B cell (primary cell): ENCODE results near the gene EBPL. TPM values are rescaled to one million over a fixed set of nuclear protein-coding genes. Genes with fewer than 3 reads are reported as not detected.

Source experiments
- ATAC-seq: fragments of 200-7000 bp; cut with Tn5 transposase; one replicate; pipeline ENCODE4 v1.10.0; 2021; ENCODE audit warnings: low read depth, mild to moderate bottlenecking, moderate number of reproducible peaks, moderate library complexity
- CTCF ChIA-PET: fragments of 350-600 bp; sonication (Branson Sonifier 250); formaldehyde crosslinking; loops from one replicate; lab custom pipeline; 2021; ENCODE audit warnings: antibody characterized with exemption, inconsistent platforms; lab: Charles Lee
- POLR2A ChIA-PET: fragments of 350-600 bp; sonication (Branson Sonifier 250); formaldehyde crosslinking; loops from one replicate; lab custom pipeline; 2021; ENCODE audit warnings: antibody characterized with exemption; lab: Charles Lee
- DNase-seq: peaks from one replicate; pipeline ENCODE4 v3.0.0; 2013
- H2AFZ ChIP-seq: 2 replicates; pipeline ENCODE4 v1.6.1; 2012; ENCODE audit warnings: mild to moderate bottlenecking, low read depth, low read length; ENCODE audit not compliant: insufficient read depth, poor library complexity, severe bottlenecking
- H3K27ac ChIP-seq, 2 donors: 1 replicate in 1 of 2; 2 replicates in 1 of 2; pipeline ENCODE4 v1.5.1; 2012 to 2013; ENCODE audit warnings: low read length in 2 of 2, mild to moderate bottlenecking in 2 of 2, moderate library complexity in 1 of 2
- H3K27me3 ChIP-seq, 4 experiments: fragments of 200-600 bp in 1 of 4; sonication (generic) in 1 of 4; replicated peaks in 1 of 4; 1 replicate in 2 of 4; 2 replicates in 2 of 4; pipeline versions ENCODE4 v1.6.1 to v1.7.0; 2013 to 2016; ENCODE audit warnings: low read length in 3 of 4, mild to moderate bottlenecking in 2 of 4, mixed read lengths in 1 of 4, moderate library complexity in 1 of 4; ENCODE audit not compliant: insufficient read depth in 4 of 4, control insufficient read depth in 3 of 4; ENCODE audit errors: control extremely low read depth in 1 of 4
- H3K36me3 ChIP-seq, 2 experiments: replicated peaks in 1 of 2; 1 replicate in 1 of 2; 2 replicates in 1 of 2; pipeline versions ENCODE4 v1.6.1 to v1.7.1; 2013; ENCODE audit warnings: low read length in 1 of 2; ENCODE audit not compliant: insufficient read depth in 2 of 2, control insufficient read depth in 1 of 2; ENCODE audit errors: control extremely low read depth in 1 of 2, extremely low read depth in 1 of 2
- H3K4me1 ChIP-seq, 2 donors: fragments of 200-600 bp in 1 of 2; sonication (generic) in 1 of 2; 1 replicate in 1 of 2; 2 replicates in 1 of 2; pipeline versions ENCODE4 v1.5.1 to v1.6.1; 2013 to 2017; ENCODE audit warnings: low read length in 2 of 2; ENCODE audit not compliant: control insufficient read depth in 2 of 2, insufficient read depth in 2 of 2
- H3K4me2 ChIP-seq: replicated peaks from 2 replicates; pipeline ENCODE3; 2012; ENCODE audit warnings: mild to moderate bottlenecking, low read depth, low read length; ENCODE audit not compliant: poor library complexity, severe bottlenecking
- H3K4me3 ChIP-seq, 5 experiments: fragments of 200-600 bp in 1 of 5; sonication (generic) in 1 of 5; 1 replicate in 3 of 5; 2 replicates in 2 of 5; pipeline versions ENCODE4 v1.5.1 to v1.7.0; 2011 to 2016; ENCODE audit warnings: low read length in 4 of 5, mild to moderate bottlenecking in 4 of 5, low read depth in 2 of 5, control low read depth in 1 of 5, moderate library complexity in 1 of 5; ENCODE audit not compliant: insufficient read depth in 1 of 5; ENCODE audit errors: control extremely low read depth in 1 of 5, extremely low read depth in 1 of 5
- H3K79me2 ChIP-seq: fragments of 200-600 bp; sonication (generic); one replicate; pipeline ENCODE4 v1.6.0; 2016; ENCODE audit warnings: low read length; ENCODE audit not compliant: control insufficient read depth, insufficient read depth
- H3K9ac ChIP-seq: fragments of 200-600 bp; sonication (generic); 2 replicates; pipeline ENCODE4 v1.6.1; 2017; ENCODE audit warnings: mild to moderate bottlenecking, low read length, moderate library complexity
- H3K9me3 ChIP-seq, 3 donors: one replicate each; pipeline versions ENCODE4 v1.6.1 to v1.7.1; 2013; ENCODE audit warnings: low read length in 2 of 3; ENCODE audit not compliant: control insufficient read depth in 2 of 3, insufficient read depth in 1 of 3; ENCODE audit errors: control extremely low read depth in 1 of 3
- H4K20me1 ChIP-seq: 2 replicates; pipeline ENCODE4 v1.6.0; 2012; ENCODE audit warnings: mild to moderate bottlenecking, low read length; ENCODE audit not compliant: insufficient read depth, control insufficient read depth, poor library complexity, severe bottlenecking
- H3K27ac Mint-ChIP-seq: one replicate; pipeline ENCODE4 v1.8.0; 2021; ENCODE audit warnings: mixed read lengths
- H3K27me3 Mint-ChIP-seq: one replicate; pipeline ENCODE4 v1.8.0; 2021; ENCODE audit warnings: mixed read lengths
- H3K4me1 Mint-ChIP-seq: one replicate; pipeline ENCODE4 v1.8.0; 2021; ENCODE audit warnings: mixed read lengths
- H3K4me3 Mint-ChIP-seq: one replicate; pipeline ENCODE4 v1.8.0; 2021; ENCODE audit warnings: mixed read lengths
- H3K9me3 Mint-ChIP-seq: one replicate; pipeline ENCODE4 v1.8.0; 2022; ENCODE audit warnings: mixed read lengths; ENCODE audit not compliant: insufficient read depth
- EZH2 ChIP-seq: IDR thresholded peaks from 2 replicates; pipeline ENCODE4 v1.6.1; 2012; ENCODE audit warnings: borderline replicate concordance, low read depth, mild to moderate bottlenecking, moderate library complexity, low read length; ENCODE audit not compliant: insufficient read depth, poor library complexity, severe bottlenecking
- WGBS: methylation state at CpG from one replicate; pipeline ENCODE4 v1.1.5; 2013; ENCODE audit warnings: missing lambda C conversion rate; ENCODE audit not compliant: insufficient coverage; 5-methylcytosine and 5-hydroxymethylcytosine counted together
- intact Hi-C: fragments of 100-400 bp; cut with micrococcal nuclease; formaldehyde crosslinking; loops from one replicate; pipeline ENCODE4 v1.10.0; 2022
- polyA plus RNA-seq: library from polyadenylated mRNA; depleted of rRNA; stranded (reverse); fragments of >200 nt; gene quantifications from 2 replicates; pipeline ENCODE4 v1.2.3, GENCODE V29; 2012
- total RNA-seq, 2 donors: library from RNA; stranded (reverse); fragments of 120-200 nt in 1 of 2; gene quantifications; 1 replicate in 1 of 2; 2 replicates in 1 of 2; pipeline versions ENCODE4 v1.2.3 to v1.2.4, GENCODE V29; 2013 to 2022
- TF ChIP-seq, protein P1 (sequence below): fragments of 200-600 bp; IDR thresholded peaks from one replicate; pipeline ENCODE4 v1.8.0; 2022; ENCODE audit warnings: antibody characterized with exemption, mild to moderate bottlenecking

The EBPL gene
- total and polyA plus RNA-seq, 2 donors (not counting 1 experiment from before 2014, with no cell fraction given): 16.0 to 20.1 TPM

DNA sequence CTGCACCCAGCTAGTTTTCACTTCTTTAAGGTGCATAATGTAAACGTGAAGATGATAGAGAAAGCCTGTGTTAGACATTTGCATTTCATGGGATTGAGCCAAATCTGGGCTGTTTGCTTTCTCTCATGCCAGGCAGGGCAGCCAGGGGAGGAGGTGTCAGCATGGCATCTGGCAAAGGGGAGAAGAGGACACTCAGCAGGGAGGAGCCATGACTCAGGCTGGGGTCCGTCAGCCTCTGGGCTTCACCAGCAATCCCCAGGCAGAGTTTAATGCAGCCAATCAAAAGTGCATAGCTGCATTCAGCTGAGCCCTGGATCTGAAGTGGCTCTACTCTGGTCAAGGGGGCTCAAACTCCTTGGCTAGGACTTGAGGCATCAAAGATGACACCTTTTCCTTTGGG is 23.5 kb downstream of the EBPL start:
- ChIA-PET POLR2A (no interaction called here), CTCF (no interaction called here)
- H3K9me3 ChIP-seq: no peaks in the 10 kb centered on the region
- peaks cover 6% of the 10 kb centered on the region in 2 experiments for H3K36me3 ChIP-seq
- H2AFZ ChIP-seq: no peak overlapping the region
- no peak overlapping the region for H3K27ac ChIP-seq
- H3K4me2 ChIP-seq: no peak overlapping the region
- no peak for DNase-seq
- H3K27me3 ChIP-seq: no peaks in the 10 kb centered on the region
- TF ChIP-seq EZH2: no peak
- TF ChIP-seq, protein P1, sequence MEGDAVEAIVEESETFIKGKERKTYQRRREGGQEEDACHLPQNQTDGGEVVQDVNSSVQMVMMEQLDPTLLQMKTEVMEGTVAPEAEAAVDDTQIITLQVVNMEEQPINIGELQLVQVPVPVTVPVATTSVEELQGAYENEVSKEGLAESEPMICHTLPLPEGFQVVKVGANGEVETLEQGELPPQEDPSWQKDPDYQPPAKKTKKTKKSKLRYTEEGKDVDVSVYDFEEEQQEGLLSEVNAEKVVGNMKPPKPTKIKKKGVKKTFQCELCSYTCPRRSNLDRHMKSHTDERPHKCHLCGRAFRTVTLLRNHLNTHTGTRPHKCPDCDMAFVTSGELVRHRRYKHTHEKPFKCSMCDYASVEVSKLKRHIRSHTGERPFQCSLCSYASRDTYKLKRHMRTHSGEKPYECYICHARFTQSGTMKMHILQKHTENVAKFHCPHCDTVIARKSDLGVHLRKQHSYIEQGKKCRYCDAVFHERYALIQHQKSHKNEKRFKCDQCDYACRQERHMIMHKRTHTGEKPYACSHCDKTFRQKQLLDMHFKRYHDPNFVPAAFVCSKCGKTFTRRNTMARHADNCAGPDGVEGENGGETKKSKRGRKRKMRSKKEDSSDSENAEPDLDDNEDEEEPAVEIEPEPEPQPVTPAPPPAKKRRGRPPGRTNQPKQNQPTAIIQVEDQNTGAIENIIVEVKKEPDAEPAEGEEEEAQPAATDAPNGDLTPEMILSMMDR: no peak
- H3K9ac ChIP-seq: no peak overlapping the region
- no peaks in the 10 kb centered on the region for H4K20me1 ChIP-seq
- no peak for ATAC-seq
- no peaks in the 10 kb centered on the region for H3K4me1 ChIP-seq
- 88% methylated on average over 2 of the region's 2 CpGs for WGBS
- H3K9me3 Mint-ChIP-seq: no peaks in the 10 kb centered on the region
- no peaks in the 10 kb centered on the region for H3K27me3 Mint-ChIP-seq
- H3K4me3 Mint-ChIP-seq: no peak overlapping the region
- H3K79me2 ChIP-seq: peaks cover 2% of the 10 kb centered on the region
- no peaks in the 10 kb centered on the region for H3K4me1 Mint-ChIP-seq
- H3K4me3 ChIP-seq: no peak overlapping the region
- intact Hi-C loops: loop anchor here (5.0 kb wide), 1 partner anchor 1405 kb away; no protein-coding TSS in a partner anchor
- H3K27ac Mint-ChIP-seq: no peak overlapping the region

DNA sequence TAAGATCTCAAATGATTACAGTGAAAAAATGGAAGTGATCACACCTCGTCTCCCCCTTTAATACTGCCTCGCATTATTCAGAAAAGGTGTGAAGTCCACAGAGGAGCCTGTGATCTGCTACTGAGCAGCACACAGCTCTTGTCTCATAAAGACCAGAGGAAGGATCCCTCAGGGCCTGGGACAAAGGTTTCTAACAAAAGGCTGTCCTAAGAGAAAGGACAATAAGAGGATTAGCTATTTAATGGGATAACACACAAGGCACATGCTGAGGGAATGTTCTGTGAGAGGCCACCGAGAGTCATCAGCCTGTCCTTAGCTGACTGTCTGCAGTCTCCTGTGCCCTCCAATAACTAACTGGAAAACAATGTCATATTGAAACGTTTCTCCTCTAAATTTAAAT is 26.7 kb downstream of the EBPL start:
- intact Hi-C loops: loop anchor here (5.0 kb wide), 1 partner anchor 1408 kb away; no protein-coding TSS in a partner anchor
- Histone ChIP-seq H3K4me3 (no peak overlapping the region), H4K20me1 (no peaks in the 10 kb centered on the region), H3K27ac (no peak overlapping the region), H3K9ac (no peak overlapping the region), H2AFZ (no peak overlapping the region), H3K27me3 (no peaks in the 10 kb centered on the region), H3K9me3 (no peaks in the 10 kb centered on the region), H3K4me2 (no peak overlapping the region), H3K79me2 (no peaks in the 10 kb centered on the region), H3K36me3 (peaks cover 6 to 9% of the 10 kb centered on the region in 2 experiments), H3K4me1 (no peaks in the 10 kb centered on the region)
- Mint-ChIP-seq H3K27ac (no peak overlapping the region), H3K4me3 (no peak overlapping the region), H3K4me1 (no peaks in the 10 kb centered on the region), H3K27me3 (no peaks in the 10 kb centered on the region), H3K9me3 (no peaks in the 10 kb centered on the region)
- POLR2A ChIA-PET: no interaction called here
- TF ChIP-seq EZH2: no peak
- no peak for DNase-seq
- CTCF ChIA-PET: interaction anchor here (0.5 kb wide), 1 partner anchor 180 kb away, joined by 3 read pairs; no protein-coding TSS in a partner anchor
- 100% methylated on average over 2 of the region's 4 CpGs for WGBS
- no peak for ATAC-seq
